ENCODE data around the gene REPS2. TPM values are rescaled to one million over a fixed set of nuclear protein-coding genes. Genes with fewer than 3 reads are reported as not detected.

Gene REPS2
- total RNA-seq, 2 experiments from 2014 or later, result not detected

DNA sequence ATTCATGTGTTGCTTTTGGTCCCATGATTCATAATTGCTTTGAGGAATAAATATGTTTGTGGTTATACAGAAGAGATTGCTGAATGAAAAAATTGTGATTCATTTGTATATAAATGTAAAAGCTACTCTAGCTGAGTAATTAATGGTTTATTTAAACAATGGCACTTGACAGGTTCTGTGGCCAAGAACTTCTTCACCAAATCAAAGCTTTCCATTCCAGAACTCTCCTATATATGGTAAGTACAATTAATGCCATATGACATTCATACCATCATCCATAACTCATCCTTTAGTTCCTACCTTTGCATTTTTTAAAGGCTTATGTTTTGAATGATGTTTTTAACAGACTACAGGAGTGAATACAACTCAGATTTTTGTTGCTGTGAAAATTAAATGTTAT lies 105.8 kb downstream of the REPS2 start:
- H3K36me3 Mint-ChIP-seq, result no peaks in the 10 kb centered on the region

DNA sequence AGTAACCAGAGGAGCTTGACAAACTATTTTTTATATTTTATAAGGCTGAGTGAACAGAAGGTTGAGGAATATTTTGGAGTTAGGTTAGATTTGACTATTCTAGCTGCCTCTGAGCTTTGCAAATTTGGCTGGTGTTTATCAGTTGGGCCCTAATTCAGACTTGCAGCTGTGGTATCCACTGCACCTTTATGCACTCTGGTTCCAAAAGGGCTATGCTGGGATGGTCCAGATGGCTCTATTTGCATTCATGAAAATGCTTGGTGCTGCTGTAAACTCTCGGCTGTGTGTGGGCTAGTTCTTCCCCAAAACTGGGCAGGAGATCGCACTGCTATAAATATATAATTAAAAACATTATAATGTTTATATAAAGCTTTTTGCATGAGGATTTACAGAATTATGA lies 106.3 kb downstream of the REPS2 start:
- no peaks in the 10 kb centered on the region for H3K36me3 Mint-ChIP-seq
- H3K27ac Mint-ChIP-seq, result no peak overlapping the region
- CTCF ChIA-PET, result no interaction called here
- no peak for DNase-seq
- intact Hi-C loops (cut with micrococcal nuclease), result no loop called here
- no peaks in the 10 kb centered on the region for H3K27me3 Mint-ChIP-seq
- H3K9me3 Mint-ChIP-seq, result no peaks in the 10 kb centered on the region
- no peak overlapping the region for H3K4me3 Mint-ChIP-seq
- POLR2A ChIA-PET, result no interaction called here
- H3K4me1 Mint-ChIP-seq (ENCODE audit: low read depth), result no peaks in the 10 kb centered on the region

More for the DNA sequence above, 105.8 kb downstream of the REPS2 start:
- ChIA-PET POLR2A (no interaction called here), CTCF (no interaction called here)
- no peak overlapping the region for H3K27ac Mint-ChIP-seq
- no peaks in the 10 kb centered on the region for H3K27me3 Mint-ChIP-seq
- no peak overlapping the region for H3K4me3 Mint-ChIP-seq
- DNase-seq, result no peak
- intact Hi-C loops (cut with micrococcal nuclease), result no loop called here
- no peaks in the 10 kb centered on the region for H3K9me3 Mint-ChIP-seq
- no peaks in the 10 kb centered on the region for H3K4me1 Mint-ChIP-seq (ENCODE audit: low read depth)

DNA sequence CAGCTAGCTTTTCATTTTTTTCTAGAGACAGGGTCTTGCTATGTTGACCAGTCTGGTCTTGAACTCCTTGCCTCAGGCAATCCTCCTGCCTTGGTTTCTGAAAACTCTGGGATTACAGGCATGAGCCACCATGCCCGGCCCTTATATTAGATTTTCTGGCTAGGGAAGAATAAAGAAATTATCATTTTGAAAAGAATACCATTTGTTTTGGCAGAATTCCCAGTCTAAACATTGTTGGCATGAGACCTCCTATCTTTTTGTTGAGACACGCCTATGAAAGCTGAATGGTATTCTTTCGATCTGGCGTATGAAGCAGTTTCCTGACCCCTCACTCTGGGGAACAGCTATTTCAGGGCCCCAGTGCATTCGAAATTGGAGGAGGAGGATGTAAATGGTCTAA lies 107.0 kb downstream of the REPS2 start:
- no peaks in the 10 kb centered on the region for H3K36me3 Mint-ChIP-seq
- ChIA-PET POLR2A (no interaction called here), CTCF (no interaction called here)
- intact Hi-C loops (cut with micrococcal nuclease), result no loop called here
- H3K27me3 Mint-ChIP-seq, result no peaks in the 10 kb centered on the region
- no peak for DNase-seq
- H3K9me3 Mint-ChIP-seq, result no peaks in the 10 kb centered on the region
- H3K27ac Mint-ChIP-seq, result no peak overlapping the region
- H3K4me1 Mint-ChIP-seq (ENCODE audit: low read depth), result no peaks in the 10 kb centered on the region
- H3K4me3 Mint-ChIP-seq, result no peak overlapping the region

DNA sequence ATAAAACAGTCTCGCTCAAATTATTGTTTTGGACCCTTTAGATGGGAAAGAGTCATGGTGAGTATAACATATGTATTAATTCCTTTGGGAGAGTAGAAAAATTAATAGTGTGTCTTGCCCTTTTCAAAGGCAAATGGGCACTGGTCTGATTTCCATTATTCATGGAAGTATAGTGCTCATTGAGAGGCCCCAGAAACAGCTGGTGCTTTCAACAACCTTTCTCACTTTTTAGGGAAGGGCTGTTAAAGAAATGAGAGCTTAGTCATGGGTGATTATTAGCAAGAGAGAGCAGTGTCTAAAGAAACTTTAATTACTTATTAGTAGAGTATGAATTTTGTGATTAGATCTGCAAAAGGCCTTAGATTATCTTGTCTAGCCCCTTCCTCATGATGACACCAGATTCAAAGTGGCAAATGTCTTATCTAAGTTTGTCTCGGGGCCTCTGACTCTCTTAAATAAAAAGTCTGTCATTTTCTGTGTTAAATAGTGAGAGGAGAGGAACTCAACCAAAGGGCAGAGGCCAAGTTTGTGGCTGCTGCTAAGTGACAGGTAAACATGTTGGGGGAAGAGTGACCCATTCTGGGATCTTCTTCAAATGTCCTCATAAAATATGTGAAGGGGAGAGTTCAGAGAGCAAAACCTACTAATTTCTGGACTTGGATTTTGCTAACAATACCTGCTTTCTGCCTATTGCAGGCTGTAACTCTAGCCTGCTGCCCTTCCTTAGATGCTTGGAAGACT lies 110.6 kb downstream of the REPS2 start:
- DNase-seq, result no peak
- Mint-ChIP-seq H3K4me1 (ENCODE audit: low read depth) (no peaks in the 10 kb centered on the region), H3K27ac (no peak overlapping the region), H3K27me3 (no peaks in the 10 kb centered on the region), H3K4me3 (no peak overlapping the region), H3K36me3 (no peaks in the 10 kb centered on the region), H3K9me3 (no peaks in the 10 kb centered on the region)
- intact Hi-C loops (cut with micrococcal nuclease), result no loop called here
- ChIA-PET POLR2A (no interaction called here), CTCF (no interaction called here)

DNA sequence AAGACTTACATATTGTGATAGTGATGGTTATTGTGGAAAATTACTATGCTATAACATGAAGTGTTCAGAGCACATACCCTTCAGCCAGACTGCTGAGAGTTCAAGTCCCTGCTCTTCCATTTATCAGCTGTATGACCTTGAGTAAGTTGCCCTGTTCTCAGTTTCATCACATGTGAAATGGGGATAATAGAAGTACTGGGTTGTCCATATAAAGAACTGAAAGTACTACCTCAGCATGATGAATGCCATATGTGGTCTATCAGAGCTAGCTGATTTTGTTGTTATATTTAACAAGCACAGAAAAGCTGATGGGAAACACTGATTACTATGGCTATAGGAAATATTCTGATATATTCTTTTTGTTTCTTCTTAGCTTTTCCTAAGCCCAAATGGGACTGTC lies 115.6 kb downstream of the REPS2 start:
- DNase-seq, result no peak
- no peaks in the 10 kb centered on the region for H3K27me3 Mint-ChIP-seq
- POLR2A ChIA-PET, result no interaction called here
- no peaks in the 10 kb centered on the region for H3K36me3 Mint-ChIP-seq
- H3K4me1 Mint-ChIP-seq (ENCODE audit: low read depth), result no peaks in the 10 kb centered on the region
- no peak overlapping the region for H3K27ac Mint-ChIP-seq
- H3K4me3 Mint-ChIP-seq, result no peak overlapping the region
- intact Hi-C loops (cut with micrococcal nuclease), result no loop called here
- CTCF ChIA-PET, result interaction anchor here (0.9 kb wide), 1 partner anchor 16 kb away, joined by 4 read pairs; no protein-coding TSS in a partner anchor
- no peaks in the 10 kb centered on the region for H3K9me3 Mint-ChIP-seq

DNA sequence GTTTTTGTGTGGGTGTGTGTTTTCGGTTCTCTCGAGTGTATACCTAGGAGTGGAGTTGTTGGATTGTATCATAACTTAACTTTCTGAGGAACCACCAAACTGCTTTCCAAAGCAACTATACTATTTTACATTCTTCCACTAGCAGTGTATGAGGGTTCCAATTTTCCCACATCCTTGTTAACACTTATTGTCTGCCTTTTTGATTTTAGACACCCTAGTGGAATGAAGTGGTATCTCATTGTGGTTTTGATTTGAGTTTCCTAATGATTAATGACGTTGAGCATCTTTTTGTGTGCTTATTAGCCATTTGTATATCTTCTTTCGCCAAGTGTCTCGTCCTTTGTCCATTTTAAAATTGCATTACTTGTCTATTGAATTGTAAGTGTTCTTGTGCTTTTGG lies 118.6 kb downstream of the REPS2 start:
- Mint-ChIP-seq H3K36me3 (no peaks in the 10 kb centered on the region), H3K4me3 (no peak overlapping the region), H3K27me3 (no peaks in the 10 kb centered on the region), H3K27ac (no peak overlapping the region), H3K9me3 (no peaks in the 10 kb centered on the region), H3K4me1 (ENCODE audit: low read depth) (no peaks in the 10 kb centered on the region)
- intact Hi-C loops (cut with micrococcal nuclease), result no loop called here
- DNase-seq, result no peak
- ChIA-PET CTCF (no interaction called here), POLR2A (no interaction called here)

DNA sequence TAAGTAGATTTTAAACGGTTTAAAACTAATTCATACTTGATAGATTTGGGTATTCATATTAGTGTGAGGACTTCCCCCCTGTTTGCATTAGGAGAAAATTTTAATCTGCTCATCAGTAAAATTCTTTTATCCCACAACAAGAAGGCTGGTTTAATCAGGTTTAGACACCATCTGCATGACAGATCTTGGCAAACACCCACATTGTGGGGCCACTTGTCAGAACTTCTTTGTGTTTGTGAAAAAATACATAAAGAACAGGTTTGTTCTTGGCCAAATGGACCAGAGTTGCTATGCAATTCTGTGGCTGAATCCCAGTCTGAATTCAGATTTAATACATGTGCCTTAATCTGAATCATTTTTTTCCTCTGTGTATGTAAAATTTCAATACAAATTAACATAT lies 121.1 kb downstream of the REPS2 start:
- H3K4me1 Mint-ChIP-seq (ENCODE audit: low read depth), result no peaks in the 10 kb centered on the region
- POLR2A ChIA-PET, result no interaction called here
- no peak overlapping the region for H3K4me3 Mint-ChIP-seq
- no peaks in the 10 kb centered on the region for H3K36me3 Mint-ChIP-seq
- no peaks in the 10 kb centered on the region for H3K27me3 Mint-ChIP-seq
- CTCF ChIA-PET, result no interaction called here
- DNase-seq, result no peak
- intact Hi-C loops (cut with micrococcal nuclease), result no loop called here
- H3K9me3 Mint-ChIP-seq, result no peaks in the 10 kb centered on the region
- no peak overlapping the region for H3K27ac Mint-ChIP-seq

DNA sequence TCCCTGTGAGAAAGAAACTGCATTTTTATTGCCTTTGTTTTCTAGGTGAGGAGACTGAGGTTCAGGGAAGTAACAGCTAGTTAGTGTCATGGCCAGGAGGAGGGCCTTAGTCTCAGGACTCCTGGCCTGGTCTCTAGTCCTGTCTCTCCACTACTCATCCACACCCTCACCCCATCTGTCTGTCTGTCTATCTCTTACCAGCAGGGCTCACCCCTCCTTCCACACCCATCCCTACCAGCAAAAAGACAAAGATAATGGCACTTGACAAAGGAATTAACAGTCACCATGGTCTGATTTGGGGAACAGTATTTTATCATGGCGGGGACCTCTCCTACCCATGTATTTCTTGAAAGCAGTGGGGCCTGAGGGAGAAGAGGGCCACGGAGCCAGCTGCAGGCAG lies 125.8 kb downstream of the REPS2 start:
- POLR2A ChIA-PET, result no interaction called here
- no peak for DNase-seq
- intact Hi-C loops (cut with micrococcal nuclease), result no loop called here
- peaks cover 2% of the 10 kb centered on the region for H3K27me3 Mint-ChIP-seq
- no peaks in the 10 kb centered on the region for H3K9me3 Mint-ChIP-seq
- no peaks in the 10 kb centered on the region for H3K4me1 Mint-ChIP-seq (ENCODE audit: low read depth)
- CTCF ChIA-PET, result no interaction called here
- no peaks in the 10 kb centered on the region for H3K36me3 Mint-ChIP-seq
- H3K27ac Mint-ChIP-seq, result no peak overlapping the region
- no peak overlapping the region for H3K4me3 Mint-ChIP-seq

DNA sequence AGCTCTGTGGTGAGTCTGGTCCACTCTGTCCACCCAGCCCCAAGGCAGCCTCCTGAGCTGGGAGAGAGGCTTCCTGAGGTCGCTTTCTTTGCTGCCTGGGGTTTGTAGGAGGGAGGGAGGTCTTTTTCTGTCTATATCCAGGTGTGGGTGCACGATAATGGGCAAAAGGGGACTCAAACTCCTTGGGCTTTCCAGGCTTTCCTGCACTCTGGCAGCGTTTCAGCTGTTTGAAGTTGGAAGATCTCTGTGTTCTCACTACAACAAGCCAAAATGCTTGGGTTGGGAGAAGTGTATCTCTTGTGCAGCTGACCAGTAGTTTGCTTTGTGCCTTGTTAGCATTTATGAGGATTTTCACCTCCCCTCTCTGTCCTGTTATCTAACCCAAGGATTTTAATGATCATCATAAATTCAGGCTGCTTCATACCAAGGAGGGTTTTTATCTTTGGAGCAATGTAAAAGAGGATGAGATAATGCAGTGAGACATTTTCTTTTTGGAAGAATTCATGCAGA lies 126.3 kb downstream of the REPS2 start:
- H3K27ac Mint-ChIP-seq, result no peak overlapping the region
- no peak for DNase-seq
- no peaks in the 10 kb centered on the region for H3K9me3 Mint-ChIP-seq
- H3K4me3 Mint-ChIP-seq, result no peak overlapping the region
- H3K36me3 Mint-ChIP-seq, result no peaks in the 10 kb centered on the region
- no peaks in the 10 kb centered on the region for H3K4me1 Mint-ChIP-seq (ENCODE audit: low read depth)
- POLR2A ChIA-PET, result no interaction called here
- intact Hi-C loops (cut with micrococcal nuclease), result no loop called here
- CTCF ChIA-PET, result no interaction called here
- H3K27me3 Mint-ChIP-seq, result peaks cover 2% of the 10 kb centered on the region

DNA sequence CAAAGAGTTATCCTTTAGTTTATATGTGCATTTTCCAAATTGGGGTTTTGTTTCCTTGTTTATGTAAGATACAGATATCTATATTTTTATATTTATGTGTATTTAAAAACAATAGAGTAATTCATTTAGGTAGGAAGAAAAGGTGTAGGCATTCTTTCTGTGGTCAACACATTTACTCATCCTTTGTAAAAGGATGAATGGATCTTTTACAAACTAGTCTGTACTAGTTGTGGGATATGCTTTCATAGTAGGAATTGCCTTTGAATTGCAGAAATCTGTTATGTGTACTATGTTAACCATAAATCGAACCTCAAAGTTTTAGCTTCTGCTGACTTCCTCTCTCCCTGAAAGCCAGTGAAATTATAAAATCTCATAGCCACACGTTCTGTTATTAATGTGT lies 128.5 kb downstream of the REPS2 start:
- ChIA-PET CTCF (interaction anchor here (0.6 kb wide), 1 partner anchor 71 kb away, joined by 4 read pairs; no protein-coding TSS in a partner anchor), POLR2A (no interaction called here)
- Mint-ChIP-seq H3K4me1 (ENCODE audit: low read depth) (no peaks in the 10 kb centered on the region), H3K36me3 (no peaks in the 10 kb centered on the region), H3K9me3 (no peaks in the 10 kb centered on the region), H3K4me3 (no peak overlapping the region), H3K27ac (no peak overlapping the region), H3K27me3 (peaks cover 2% of the 10 kb centered on the region)
- no peak for DNase-seq
- intact Hi-C loops (cut with micrococcal nuclease), result no loop called here

DNA sequence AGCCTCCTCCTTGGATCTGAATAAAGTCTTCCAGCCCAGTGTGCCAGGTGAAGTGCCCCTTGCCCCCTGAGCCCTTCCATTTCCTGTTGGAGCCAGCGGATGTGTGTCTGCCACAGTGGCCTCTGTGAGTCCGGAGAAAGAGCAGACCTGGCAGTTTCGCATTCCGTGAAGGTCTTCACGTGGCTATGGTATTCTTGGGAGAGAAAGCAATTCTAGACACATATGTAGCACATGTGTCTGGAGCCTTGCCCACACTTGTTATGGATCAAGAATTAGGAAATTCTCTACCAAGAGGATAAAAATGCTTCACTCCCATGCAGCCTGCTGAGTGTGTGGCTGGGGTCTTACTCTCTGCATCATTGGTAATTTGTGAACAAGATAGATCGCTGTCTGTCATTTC lies 130.9 kb downstream of the REPS2 start:
- intact Hi-C loops (cut with micrococcal nuclease), result no loop called here
- Mint-ChIP-seq H3K4me1 (ENCODE audit: low read depth) (no peaks in the 10 kb centered on the region), H3K27ac (no peak overlapping the region), H3K9me3 (no peaks in the 10 kb centered on the region), H3K36me3 (no peaks in the 10 kb centered on the region), H3K4me3 (no peak overlapping the region), H3K27me3 (peaks cover 2% of the 10 kb centered on the region)
- ChIA-PET CTCF (no interaction called here), POLR2A (no interaction called here)
- DNase-seq, result no peak

DNA sequence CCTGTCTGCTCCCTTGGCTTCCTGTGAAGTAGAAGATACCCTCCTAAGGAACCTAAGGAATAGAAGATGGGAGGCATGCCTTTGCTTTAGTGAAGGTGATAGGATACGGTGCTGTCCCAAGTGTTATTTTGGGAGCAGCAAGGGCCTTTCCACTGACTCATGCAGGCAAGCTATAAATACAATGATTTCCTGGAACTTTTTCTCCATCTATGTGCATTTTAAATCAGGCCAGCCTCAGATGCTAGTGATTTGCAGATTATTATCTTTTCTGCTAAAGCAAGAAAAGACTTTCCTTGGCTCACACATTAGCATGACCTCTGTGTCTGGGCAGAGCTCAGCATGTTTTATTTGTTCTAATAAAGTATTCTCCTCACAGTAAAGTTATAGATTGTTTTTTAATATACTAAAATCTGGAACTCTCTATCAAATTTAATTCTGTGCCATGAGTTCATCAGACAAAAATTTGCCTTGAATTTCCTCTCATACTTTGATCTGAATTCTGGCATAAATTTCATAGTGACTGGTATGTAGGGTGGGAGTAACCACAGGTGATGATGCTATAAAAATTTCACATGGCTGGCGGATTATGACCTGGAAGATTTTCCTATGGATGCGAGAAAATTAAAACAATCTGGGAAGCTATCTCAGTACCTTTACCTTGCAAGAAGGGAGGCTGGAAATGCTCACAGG lies 131.7 kb downstream of the REPS2 start:
- Mint-ChIP-seq H3K4me3 (no peak overlapping the region), H3K36me3 (no peaks in the 10 kb centered on the region), H3K9me3 (no peaks in the 10 kb centered on the region), H3K27ac (no peak overlapping the region), H3K27me3 (peaks cover 2% of the 10 kb centered on the region), H3K4me1 (ENCODE audit: low read depth) (no peaks in the 10 kb centered on the region)
- CTCF ChIA-PET, result no interaction called here
- POLR2A ChIA-PET, result no interaction called here
- intact Hi-C loops (cut with micrococcal nuclease), result no loop called here
- no peak for DNase-seq

DNA sequence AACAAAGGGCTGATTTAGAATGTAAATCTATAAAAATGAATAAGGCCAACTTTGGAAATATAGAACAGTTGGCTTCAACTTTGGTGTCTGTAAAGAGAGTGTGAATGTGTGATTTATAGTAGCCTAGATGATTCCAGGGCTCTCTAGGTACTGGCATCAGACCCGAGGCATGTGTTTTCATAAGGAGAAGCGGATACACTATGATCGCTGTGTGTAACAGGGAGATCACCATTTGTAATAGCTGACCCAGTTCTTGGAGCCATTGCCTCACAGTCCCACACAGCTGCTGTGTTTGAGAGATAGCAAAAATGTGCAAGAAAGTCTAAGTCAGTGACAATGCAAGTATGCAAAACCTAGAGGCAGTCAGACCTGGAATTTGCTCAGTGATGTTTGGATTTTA lies 135.1 kb downstream of the REPS2 start:
- no peaks in the 10 kb centered on the region for H3K36me3 Mint-ChIP-seq
- H3K27me3 Mint-ChIP-seq, result no peaks in the 10 kb centered on the region
- H3K4me3 Mint-ChIP-seq, result no peak overlapping the region
- H3K9me3 Mint-ChIP-seq, result no peaks in the 10 kb centered on the region
- intact Hi-C loops (cut with micrococcal nuclease), result no loop called here
- no peak for DNase-seq
- H3K4me1 Mint-ChIP-seq (ENCODE audit: low read depth), result no peaks in the 10 kb centered on the region
- H3K27ac Mint-ChIP-seq, result no peak overlapping the region
- CTCF ChIA-PET, result interaction anchor here (0.7 to 1.5 kb wide), 3 partner anchors 35 to 506 kb away, joined by 3 to 5 read pairs (median 4); no protein-coding TSS in a partner anchor
- POLR2A ChIA-PET, result no interaction called here

All from activated CD4-positive, alpha-beta memory T cell treated with anti-CD3 and anti-CD28 coated beads for 36 hours (primary cell).